ENCODE data around the gene TNNI3K.

The TNNI3K gene

DNA sequence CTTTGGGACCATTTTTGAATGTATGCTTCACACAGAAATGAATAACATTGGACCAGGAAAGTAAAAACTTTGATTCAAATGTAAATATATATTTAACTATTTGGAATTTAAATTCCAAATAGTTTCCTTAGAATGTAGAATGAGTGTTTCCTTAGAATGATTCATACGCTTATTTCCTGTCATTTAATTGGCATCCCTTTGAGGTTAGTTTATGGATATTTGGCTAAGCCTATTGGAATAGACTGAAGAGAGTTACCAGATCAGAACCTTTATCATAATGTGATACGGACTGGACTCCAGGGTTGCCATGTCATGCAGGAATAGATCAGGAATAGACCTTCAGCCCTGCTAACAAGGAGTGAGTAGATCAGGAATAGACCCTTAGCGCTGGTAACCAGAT, 133.1 kb downstream of the TNNI3K start:
- H3K9me3 ChIP-seq: no peaks in the 10 kb centered on the region
- no peaks in the 10 kb centered on the region for H3K27me3 ChIP-seq
- no peak for DNase-seq
- TF ChIP-seq, protein P1, sequence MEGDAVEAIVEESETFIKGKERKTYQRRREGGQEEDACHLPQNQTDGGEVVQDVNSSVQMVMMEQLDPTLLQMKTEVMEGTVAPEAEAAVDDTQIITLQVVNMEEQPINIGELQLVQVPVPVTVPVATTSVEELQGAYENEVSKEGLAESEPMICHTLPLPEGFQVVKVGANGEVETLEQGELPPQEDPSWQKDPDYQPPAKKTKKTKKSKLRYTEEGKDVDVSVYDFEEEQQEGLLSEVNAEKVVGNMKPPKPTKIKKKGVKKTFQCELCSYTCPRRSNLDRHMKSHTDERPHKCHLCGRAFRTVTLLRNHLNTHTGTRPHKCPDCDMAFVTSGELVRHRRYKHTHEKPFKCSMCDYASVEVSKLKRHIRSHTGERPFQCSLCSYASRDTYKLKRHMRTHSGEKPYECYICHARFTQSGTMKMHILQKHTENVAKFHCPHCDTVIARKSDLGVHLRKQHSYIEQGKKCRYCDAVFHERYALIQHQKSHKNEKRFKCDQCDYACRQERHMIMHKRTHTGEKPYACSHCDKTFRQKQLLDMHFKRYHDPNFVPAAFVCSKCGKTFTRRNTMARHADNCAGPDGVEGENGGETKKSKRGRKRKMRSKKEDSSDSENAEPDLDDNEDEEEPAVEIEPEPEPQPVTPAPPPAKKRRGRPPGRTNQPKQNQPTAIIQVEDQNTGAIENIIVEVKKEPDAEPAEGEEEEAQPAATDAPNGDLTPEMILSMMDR (IDR thresholded peaks at IDR 0.05): no peak
- peaks cover 5 to 18% (median 7%) of the 10 kb centered on the region in 3 donors for H3K36me3 ChIP-seq
- intact Hi-C loops (cut with DNase I; ENCODE audit: low total_unique reads): no loop called here
- no peak overlapping the region for H3K4me3 ChIP-seq
- no peaks in the 10 kb centered on the region for H3K4me1 ChIP-seq
- no peak overlapping the region for H3K27ac ChIP-seq

DNA sequence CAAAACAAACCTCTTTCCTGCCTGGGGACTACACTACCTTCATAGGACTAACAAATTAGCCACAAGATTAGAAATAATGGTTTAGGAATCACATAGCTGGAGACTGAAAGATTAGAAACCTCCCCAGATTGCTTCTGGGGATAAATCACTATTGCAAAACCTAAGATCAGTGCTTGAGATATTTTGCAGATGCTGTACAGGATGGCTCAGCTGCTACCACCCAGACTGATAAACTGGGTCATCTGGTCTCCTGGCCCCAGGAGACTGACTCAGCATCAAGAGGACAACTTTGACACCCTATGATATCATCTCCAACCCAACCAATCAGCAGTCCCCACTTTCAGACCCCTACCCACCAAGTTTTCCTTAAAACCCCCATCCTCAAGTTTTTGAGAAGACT, 140.2 kb downstream of the TNNI3K start:
- Histone ChIP-seq H3K27me3 (no peaks in the 10 kb centered on the region), H3K4me3 (no peak overlapping the region), H3K9me3 (no peaks in the 10 kb centered on the region), H3K36me3 (peaks cover 0 to 6% (median 5%) of the 10 kb centered on the region in 3 donors), H3K4me1 (no peaks in the 10 kb centered on the region), H3K27ac (no peak overlapping the region)
- intact Hi-C loops (cut with DNase I; ENCODE audit: low total_unique reads): no loop called here
- TF ChIP-seq, protein P1 (IDR thresholded peaks at IDR 0.05): no peak
- no peak for DNase-seq

DNA sequence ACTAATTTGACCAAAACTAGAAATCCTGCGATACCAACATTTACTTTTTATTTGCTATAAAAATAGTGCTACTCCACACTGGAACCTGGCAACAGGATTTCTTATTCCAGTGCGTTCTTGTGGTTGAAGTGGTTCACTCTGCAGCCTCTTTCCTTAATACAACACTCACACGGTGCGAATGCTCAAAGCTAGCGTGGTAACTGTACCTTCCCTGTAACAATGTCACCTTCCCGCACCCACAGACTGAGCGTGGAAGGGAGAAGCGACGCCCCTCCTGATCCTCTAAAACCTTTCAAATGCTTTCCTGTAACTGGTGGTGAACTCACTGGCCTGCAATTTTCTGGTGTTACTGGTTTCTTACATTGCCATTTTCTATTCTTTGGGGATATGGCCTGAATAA, 145.1 kb downstream of the TNNI3K start:
- no peak overlapping the region for H3K27ac ChIP-seq
- TF ChIP-seq, protein P1 (IDR thresholded peaks at IDR 0.05): no peak
- H3K9me3 ChIP-seq: no peaks in the 10 kb centered on the region
- no peaks in the 10 kb centered on the region for H3K27me3 ChIP-seq
- no peaks in the 10 kb centered on the region for H3K36me3 ChIP-seq
- H3K4me3 ChIP-seq: no peak overlapping the region
- H3K4me1 ChIP-seq: no peaks in the 10 kb centered on the region
- intact Hi-C loops (cut with DNase I; ENCODE audit: low total_unique reads): no loop called here
- no peak for DNase-seq

DNA sequence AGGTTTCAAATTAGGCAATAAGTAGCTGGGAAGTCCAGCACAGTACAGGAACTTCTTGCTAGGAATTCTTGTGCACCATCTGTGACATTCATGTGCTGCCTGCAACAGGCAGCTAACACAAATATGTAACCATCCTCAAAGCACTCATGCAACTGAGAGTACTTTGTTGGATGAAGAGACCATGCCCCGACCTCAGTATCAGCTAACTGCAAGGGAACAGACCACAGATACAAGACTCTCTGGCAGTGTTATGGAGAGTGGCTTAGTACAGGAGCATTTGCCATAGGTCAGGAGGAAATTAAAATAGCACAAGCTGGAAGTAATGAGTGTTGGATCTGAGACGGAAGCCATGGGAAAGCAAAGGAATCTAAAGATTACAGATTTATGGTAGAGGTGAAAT, 153.7 kb downstream of the TNNI3K start:
- intact Hi-C loops (cut with DNase I; ENCODE audit: low total_unique reads): no loop called here
- DNase-seq: no peak
- Histone ChIP-seq H3K36me3 (no peaks in the 10 kb centered on the region), H3K4me1 (no peaks in the 10 kb centered on the region), H3K27ac (no peak overlapping the region), H3K27me3 (no peaks in the 10 kb centered on the region), H3K9me3 (no peaks in the 10 kb centered on the region), H3K4me3 (no peak overlapping the region)
- TF ChIP-seq, protein P1 (IDR thresholded peaks at IDR 0.05): no peak

DNA sequence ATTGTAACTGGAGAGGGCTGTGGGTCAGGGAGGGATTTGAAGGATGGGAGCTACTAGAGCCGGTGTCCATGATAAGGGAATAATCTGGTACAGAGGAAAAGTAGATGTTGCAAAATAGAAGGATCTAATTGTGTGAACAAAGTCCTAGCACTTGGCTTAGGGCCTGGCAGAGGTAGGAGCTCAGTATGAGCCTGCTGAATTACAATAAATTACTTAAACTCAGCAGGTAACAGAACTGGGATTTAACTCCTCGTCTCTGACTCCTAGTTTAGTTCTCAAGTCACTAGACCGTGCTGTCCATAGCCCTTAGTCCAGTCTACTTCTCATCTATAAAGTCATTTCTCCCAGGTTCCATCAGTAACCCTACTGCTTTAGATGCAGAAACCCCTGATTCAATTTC, 157.0 kb downstream of the TNNI3K start:
- H3K27me3 ChIP-seq: no peaks in the 10 kb centered on the region
- TF ChIP-seq, protein P1 (IDR thresholded peaks at IDR 0.05): no peak
- no peak for DNase-seq
- no peak overlapping the region for H3K4me3 ChIP-seq
- H3K9me3 ChIP-seq: no peaks in the 10 kb centered on the region
- no peak overlapping the region for H3K27ac ChIP-seq
- peaks cover 0 to 12% (median 8%) of the 10 kb centered on the region in 4 donors for H3K4me1 ChIP-seq
- intact Hi-C loops (cut with DNase I; ENCODE audit: low total_unique reads): no loop called here
- no peaks in the 10 kb centered on the region for H3K36me3 ChIP-seq

DNA sequence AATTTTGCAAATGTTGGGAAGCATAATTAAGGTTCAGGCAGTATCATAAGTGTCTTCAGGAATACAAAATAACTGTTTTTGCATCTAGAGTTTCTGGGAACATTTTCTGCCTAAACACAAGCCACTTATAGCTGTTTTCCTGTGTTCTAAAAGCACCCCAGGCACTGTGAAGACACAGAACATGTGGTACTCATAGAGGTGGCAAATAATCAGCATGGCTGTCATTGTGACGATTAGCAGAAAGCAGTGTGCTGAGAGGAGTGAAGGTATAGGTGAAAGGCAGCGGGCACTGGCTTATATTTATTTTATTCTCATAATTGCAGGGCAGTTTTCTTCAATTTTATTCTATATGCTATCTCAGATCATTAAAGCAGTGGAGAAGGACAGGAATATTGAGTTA, 157.7 kb downstream of the TNNI3K start:
- no peak for DNase-seq
- Histone ChIP-seq H3K27me3 (no peaks in the 10 kb centered on the region), H3K27ac (no peak overlapping the region), H3K4me1 (peaks cover 0 to 12% (median 8%) of the 10 kb centered on the region in 4 donors), H3K4me3 (no peak overlapping the region), H3K9me3 (no peaks in the 10 kb centered on the region), H3K36me3 (no peaks in the 10 kb centered on the region)
- TF ChIP-seq, protein P1 (IDR thresholded peaks at IDR 0.05): no peak
- intact Hi-C loops (cut with DNase I; ENCODE audit: low total_unique reads): no loop called here

Measured in tibial artery (tissue), 4 donors.